HUES6 (cell line): Measurements from ENCODE around the gene CYP26C1.

Experiments used
- H3K27ac ChIP-seq: 2 replicates; pipeline ENCODE4 v1.7.0; 2013; ENCODE audit warnings: low read depth, mild to moderate bottlenecking, low read length, inconsistent platforms
- H3K27me3 ChIP-seq: 2 replicates; pipeline ENCODE4 v1.6.1; 2013; ENCODE audit warnings: low read length; ENCODE audit not compliant: control insufficient read depth, insufficient read depth
- H3K36me3 ChIP-seq: 2 replicates; pipeline ENCODE4 v1.6.1; 2013; ENCODE audit warnings: low read length; ENCODE audit not compliant: control insufficient read depth, insufficient read depth
- H3K4me1 ChIP-seq: 2 replicates; pipeline ENCODE4 v1.6.1; 2013; ENCODE audit warnings: low read length; ENCODE audit not compliant: control insufficient read depth, insufficient read depth
- H3K4me3 ChIP-seq: 2 replicates; pipeline ENCODE4 v1.5.1; 2013; ENCODE audit warnings: low read depth, low read length
- H3K9ac ChIP-seq: one replicate; pipeline ENCODE4 v1.6.1; 2013; ENCODE audit warnings: mild to moderate bottlenecking, low read length
- H3K9me3 ChIP-seq: 2 replicates; pipeline ENCODE4 v1.6.1; 2013; ENCODE audit warnings: low read depth, low read length; ENCODE audit not compliant: control insufficient read depth, insufficient read depth

CYP26C1 gene

DNA sequence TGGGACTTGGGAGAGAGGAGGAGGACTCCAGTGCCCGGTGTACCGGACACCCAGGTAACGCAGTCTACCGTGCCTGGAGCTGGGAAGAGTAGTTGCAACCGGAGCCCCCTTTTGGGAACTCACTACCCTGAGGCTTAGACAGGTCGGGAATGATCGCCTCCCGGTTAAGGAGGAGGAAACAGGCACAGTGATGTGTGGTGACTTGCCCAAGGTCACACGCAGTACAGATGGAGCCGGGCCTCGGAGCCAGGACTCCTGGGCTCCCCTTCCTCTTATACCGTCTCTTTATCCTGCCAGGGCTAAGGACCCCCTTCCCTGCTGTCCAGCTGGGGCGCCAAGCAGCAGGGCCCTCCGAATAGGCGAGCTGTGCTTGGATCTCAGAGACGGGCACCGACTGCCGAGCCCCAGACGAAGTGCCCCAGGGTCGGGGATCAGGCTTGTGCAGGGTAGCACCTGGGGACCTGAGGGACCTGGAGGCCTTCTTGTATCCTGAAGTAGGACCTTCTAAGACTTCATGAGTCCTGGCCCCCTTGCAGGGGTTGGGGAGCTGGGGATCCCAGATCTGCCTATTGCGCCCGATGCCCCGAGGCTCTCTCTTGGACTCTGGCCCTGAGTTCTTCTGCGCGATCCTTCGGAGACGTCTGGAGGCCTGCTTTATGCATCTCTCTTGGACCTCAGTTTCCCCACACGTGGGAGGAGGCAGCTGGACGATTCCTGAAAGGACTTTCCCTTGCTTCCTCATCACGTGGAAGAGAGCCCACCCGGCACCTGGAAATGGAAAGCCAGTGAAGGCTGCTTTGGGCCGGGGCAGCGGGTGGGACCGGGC, 12.3 kb downstream of the CYP26C1 start:
- Histone ChIP-seq H3K4me3 (peak overlapping the region; percentile 74), H3K4me1 (peaks cover 36% of the 10 kb centered on the region), H3K27me3 (peaks cover 97% of the 10 kb centered on the region)

DNA sequence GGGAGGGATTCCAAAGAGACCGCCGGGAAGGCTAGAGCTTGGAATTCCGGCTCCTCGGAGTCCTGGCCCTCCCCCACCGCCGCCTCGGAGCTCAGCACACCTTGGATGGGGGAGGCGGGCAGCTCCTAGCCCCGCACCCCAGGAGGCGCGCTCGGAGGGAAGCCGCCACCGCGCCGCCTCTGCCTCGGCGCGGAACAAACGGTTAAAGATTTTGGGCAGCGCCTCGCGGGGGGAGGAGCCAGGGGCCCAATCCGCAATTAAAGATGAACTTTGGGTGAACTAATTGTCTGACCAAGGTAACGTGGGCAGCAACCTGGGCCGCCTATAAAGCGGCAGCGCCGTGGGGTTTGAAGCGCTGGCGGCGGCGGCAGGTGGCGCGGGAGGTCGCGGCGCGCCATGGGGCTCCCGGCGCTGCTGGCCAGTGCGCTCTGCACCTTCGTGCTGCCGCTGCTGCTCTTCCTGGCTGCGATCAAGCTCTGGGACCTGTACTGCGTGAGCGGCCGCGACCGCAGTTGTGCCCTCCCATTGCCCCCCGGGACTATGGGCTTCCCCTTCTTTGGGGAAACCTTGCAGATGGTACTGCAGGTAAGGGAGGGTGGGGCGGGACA, 13.0 kb downstream of the CYP26C1 start, which contains the start of gene CYP26A1:
Gene CYP26A1, plus strand, starts transcription at position 355 of the 608 bp plus-strand sequence. Its CDS starts 42 bp downstream, at position 397.
- no peak within 1 kb of the TSS for H3K27ac ChIP-seq
- H3K9me3 ChIP-seq: no peaks in the 10 kb centered on the region
- H3K9ac ChIP-seq: peak within 1 kb of the TSS; percentile 85
- H3K36me3 ChIP-seq: peaks cover 10% of the 10 kb centered on the region
- H3K4me3 ChIP-seq: peak within 1 kb of the TSS; percentile 74
- peaks cover 93% of the 10 kb centered on the region for H3K27me3 ChIP-seq
- peaks cover 36% of the 10 kb centered on the region for H3K4me1 ChIP-seq

More for the DNA sequence above, 12.3 kb downstream of the CYP26C1 start:
- Histone ChIP-seq H3K9ac (peak overlapping the region; percentile 48), H3K9me3 (no peaks in the 10 kb centered on the region), H3K27ac (no peak overlapping the region), H3K36me3 (peaks cover 10% of the 10 kb centered on the region)

DNA sequence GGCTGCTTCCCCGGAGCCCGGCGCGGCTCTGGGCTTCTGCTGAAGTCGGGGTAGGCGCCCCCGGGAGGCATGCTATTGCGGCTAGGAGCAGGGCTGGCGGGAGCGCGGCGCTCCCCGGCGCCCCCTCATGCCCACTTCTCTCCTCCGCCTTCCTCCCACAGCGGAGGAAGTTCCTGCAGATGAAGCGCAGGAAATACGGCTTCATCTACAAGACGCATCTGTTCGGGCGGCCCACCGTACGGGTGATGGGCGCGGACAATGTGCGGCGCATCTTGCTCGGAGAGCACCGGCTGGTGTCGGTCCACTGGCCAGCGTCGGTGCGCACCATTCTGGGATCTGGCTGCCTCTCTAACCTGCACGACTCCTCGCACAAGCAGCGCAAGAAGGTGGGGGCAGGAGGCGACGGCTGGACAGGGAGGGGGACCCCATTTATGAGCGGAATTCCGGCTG, 13.6 kb downstream of the CYP26C1 start:
- peaks cover 36% of the 10 kb centered on the region for H3K4me1 ChIP-seq
- H3K27ac ChIP-seq: no peak overlapping the region
- H3K27me3 ChIP-seq: peaks cover 88% of the 10 kb centered on the region
- H3K9ac ChIP-seq: peak overlapping the region; percentile 85
- H3K36me3 ChIP-seq: peaks cover 10% of the 10 kb centered on the region
- no peaks in the 10 kb centered on the region for H3K9me3 ChIP-seq
- peak overlapping the region; percentile 74 for H3K4me3 ChIP-seq

DNA sequence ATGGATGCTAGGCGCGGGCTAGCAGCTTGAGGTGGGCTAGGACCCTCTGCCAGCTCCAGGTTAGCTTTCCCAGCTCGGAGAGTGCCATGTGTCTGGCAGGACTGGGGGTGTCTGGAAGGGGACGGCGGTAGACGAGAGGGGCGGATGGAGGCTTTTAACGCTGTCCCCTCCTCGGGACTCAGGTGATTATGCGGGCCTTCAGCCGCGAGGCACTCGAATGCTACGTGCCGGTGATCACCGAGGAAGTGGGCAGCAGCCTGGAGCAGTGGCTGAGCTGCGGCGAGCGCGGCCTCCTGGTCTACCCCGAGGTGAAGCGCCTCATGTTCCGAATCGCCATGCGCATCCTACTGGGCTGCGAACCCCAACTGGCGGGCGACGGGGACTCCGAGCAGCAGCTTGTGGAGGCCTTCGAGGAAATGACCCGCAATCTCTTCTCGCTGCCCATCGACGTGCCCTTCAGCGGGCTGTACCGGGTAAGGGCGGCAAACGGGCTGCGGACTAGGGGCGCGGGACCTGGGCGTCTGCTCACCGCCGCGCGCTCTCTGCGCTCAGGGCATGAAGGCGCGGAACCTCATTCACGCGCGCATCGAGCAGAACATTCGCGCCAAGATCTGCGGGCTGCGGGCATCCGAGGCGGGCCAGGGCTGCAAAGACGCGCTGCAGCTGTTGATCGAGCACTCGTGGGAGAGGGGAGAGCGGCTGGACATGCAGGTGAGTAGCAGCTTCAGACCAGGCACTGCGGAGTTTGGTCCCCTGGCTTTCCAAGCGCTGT, 14.2 kb downstream of the CYP26C1 start:
- Histone ChIP-seq H3K36me3 (peaks cover 10% of the 10 kb centered on the region), H3K27me3 (peaks cover 87% of the 10 kb centered on the region), H3K27ac (no peak overlapping the region), H3K4me3 (peak overlapping the region; percentile 74), H3K4me1 (peaks cover 37% of the 10 kb centered on the region), H3K9ac (peak overlapping the region; percentile 85), H3K9me3 (no peaks in the 10 kb centered on the region)

DNA sequence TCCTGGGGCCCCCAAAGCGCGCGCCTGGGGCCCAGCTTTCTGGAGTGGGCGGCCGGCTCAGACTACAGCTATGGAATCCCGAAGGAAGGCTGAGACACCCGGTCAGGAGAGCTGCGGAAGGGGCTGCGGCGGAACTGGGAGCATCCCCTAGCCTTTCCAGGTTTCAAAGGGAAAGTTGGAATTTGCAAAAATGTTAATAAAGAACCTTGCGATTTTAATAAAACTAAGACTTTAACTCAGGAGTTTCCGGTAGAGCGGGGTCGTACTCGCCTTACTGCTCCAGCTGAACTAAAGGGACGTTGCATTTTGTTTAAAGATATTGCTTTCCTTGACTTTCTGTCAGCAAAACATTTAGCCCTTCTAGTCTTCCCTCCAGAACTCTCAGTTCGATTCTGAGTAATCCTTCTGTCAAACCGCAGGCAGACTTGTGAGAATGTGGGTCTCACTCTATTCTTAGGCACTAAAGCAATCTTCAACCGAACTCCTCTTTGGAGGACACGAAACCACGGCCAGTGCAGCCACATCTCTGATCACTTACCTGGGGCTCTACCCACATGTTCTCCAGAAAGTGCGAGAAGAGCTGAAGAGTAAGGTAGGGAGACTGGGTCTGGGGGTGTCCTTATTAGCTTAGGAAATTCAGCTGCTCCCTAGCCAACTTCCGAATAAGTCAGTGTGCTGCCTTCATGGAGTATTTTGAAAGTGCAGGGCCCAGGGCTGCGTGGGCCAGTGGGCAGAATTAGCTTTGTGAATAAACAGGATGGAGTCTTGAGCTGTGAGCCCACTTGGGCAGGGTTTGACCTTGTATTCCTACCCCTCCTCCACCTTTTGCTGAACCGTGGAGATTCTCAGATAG, 15.0 kb downstream of the CYP26C1 start:
- Histone ChIP-seq H3K4me1 (peaks cover 41% of the 10 kb centered on the region), H3K9me3 (no peaks in the 10 kb centered on the region), H3K36me3 (peaks cover 10% of the 10 kb centered on the region), H3K9ac (peak overlapping the region; percentile 85), H3K4me3 (peak overlapping the region; percentile 74), H3K27me3 (peaks cover 79% of the 10 kb centered on the region), H3K27ac (no peak overlapping the region)

DNA sequence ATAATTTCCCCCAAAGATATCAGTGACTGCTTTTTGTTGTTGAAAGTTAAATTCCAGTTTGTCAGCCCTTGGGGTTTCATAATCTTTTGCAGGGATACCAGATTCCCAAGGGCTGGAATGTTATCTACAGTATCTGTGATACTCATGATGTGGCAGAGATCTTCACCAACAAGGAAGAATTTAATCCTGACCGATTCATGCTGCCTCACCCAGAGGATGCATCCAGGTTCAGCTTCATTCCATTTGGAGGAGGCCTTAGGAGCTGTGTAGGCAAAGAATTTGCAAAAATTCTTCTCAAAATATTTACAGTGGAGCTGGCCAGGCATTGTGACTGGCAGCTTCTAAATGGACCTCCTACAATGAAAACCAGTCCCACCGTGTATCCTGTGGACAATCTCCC, 16.3 kb downstream of the CYP26C1 start:
- H3K9ac ChIP-seq: peak overlapping the region; percentile 23
- H3K27me3 ChIP-seq: peaks cover 67% of the 10 kb centered on the region
- no peaks in the 10 kb centered on the region for H3K9me3 ChIP-seq
- peak overlapping the region; percentile 74; the same call in 1 of the 2 replicates for H3K4me3 ChIP-seq
- H3K36me3 ChIP-seq: peaks cover 10% of the 10 kb centered on the region
- H3K4me1 ChIP-seq: peaks cover 36% of the 10 kb centered on the region
- H3K27ac ChIP-seq: no peak overlapping the region

DNA sequence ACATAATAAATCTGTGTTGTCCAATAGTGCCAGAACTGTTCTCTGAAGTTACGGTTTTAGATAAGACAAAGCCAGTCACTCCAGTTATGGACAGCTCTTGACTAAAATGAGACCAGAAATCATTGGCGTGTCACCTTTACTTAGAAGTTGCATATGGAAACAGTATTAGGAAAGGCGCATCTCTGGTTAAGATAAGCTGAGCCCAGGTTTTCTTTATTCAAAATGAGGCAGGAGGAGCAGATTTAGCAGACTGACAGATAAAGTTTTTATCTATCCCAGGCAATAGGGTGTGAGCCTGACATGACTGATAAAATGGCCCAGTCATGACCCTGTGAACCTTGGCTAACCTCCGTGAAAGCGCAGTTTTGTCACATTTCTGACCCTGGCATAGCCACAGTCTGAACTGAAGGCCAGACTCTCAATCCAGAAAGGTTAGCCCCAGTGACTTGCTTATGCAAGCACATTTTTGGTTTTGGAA, 17.3 kb downstream of the CYP26C1 start:
- Histone ChIP-seq H3K27me3 (peaks cover 57% of the 10 kb centered on the region), H3K4me1 (peaks cover 27% of the 10 kb centered on the region)

DNA sequence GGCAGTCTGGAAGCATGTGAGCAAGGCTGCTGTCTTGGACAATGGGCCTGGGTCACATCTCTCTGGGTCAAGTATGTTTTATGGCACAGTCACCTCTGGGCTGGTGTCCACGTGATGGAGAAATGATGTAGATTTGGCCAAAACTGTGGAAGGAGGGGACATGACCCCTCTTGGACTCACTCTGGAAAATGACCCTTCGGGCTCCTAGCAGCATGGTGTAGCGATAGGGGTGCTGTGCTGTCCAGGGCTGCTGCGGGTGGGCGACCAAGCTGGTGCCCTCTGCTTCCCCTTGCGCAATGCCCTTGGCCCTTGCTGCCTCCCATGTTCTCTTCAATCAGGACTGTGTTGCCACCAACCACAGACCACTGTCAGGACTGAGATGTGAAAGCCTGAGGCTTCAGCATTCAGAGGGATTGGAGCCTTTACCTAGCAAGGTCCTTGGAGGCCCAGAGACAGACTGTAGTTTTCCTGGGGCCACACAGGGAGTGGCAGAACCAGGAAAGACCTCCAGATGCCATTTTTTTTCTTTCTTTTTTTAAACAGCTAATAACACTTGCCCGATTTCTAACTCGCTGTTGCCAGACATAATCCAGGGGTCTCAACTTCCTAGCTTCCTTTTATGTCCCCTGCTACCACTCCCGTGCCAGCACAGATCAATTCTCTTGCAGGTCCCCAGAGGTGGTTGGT, 19.2 kb downstream of the CYP26C1 start:
- peaks cover 38% of the 10 kb centered on the region for H3K27me3 ChIP-seq
- peaks cover 23% of the 10 kb centered on the region for H3K4me1 ChIP-seq
- H3K4me3 ChIP-seq: no peak overlapping the region
- no peak overlapping the region for H3K27ac ChIP-seq
- peak overlapping the region; percentile 44 for H3K9ac ChIP-seq
- H3K9me3 ChIP-seq: no peaks in the 10 kb centered on the region
- H3K36me3 ChIP-seq: peaks cover 10% of the 10 kb centered on the region

More for the DNA sequence above, 17.3 kb downstream of the CYP26C1 start:
- H3K9me3 ChIP-seq: no peaks in the 10 kb centered on the region
- H3K36me3 ChIP-seq: peaks cover 10% of the 10 kb centered on the region
- H3K27ac ChIP-seq: no peak overlapping the region
- no peak overlapping the region for H3K4me3 ChIP-seq
- H3K9ac ChIP-seq: no peak overlapping the region

DNA sequence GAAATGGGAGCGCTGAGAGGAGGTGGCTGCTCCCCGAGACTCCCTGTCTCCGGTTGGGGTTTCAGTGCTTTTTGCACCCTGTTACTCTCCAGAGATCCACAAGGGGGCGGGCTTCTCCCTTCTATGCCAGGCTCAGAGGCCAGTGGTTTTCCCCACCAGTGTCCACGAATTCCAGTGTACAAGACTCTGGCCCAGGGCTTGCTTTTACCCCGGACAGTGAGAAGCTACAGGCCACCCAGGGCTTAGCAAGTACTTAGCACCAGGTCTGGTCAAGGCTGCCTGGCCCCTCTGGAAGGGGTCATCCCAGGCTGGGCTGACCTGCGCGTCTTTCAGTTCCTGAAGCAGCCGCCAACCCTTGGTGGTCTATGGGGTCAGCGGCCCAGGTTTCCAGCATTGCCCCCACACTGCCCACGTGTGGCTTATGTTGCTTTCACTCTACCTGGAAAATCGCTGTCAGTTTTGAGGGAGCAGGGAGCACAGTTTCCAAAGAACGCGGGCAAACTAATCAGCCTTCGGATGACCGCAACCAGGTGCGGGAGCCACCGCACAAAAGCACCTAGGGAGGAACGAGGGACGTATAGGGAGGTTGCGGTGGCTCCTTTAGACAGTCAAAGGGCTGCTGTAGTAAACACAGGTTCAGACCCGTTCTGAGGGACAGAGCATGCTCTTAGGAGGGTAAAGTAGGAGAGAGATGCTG, 19.9 kb downstream of the CYP26C1 start:
- Histone ChIP-seq H3K4me3 (no peak overlapping the region), H3K9me3 (no peaks in the 10 kb centered on the region), H3K9ac (peak overlapping the region; percentile 44), H3K4me1 (peaks cover 21% of the 10 kb centered on the region), H3K27me3 (peaks cover 31% of the 10 kb centered on the region), H3K27ac (no peak overlapping the region), H3K36me3 (peaks cover 10% of the 10 kb centered on the region)
